IMR-90 (cell line): Measurements from ENCODE around the gene USB1. TPM values are rescaled to one million over a fixed set of nuclear protein-coding genes. Genes with fewer than 3 reads are reported as not detected.

Experiments used
- ATAC-seq: fragments of 200-7000 bp; cut with Tn5 transposase; 2 replicates; pipeline ENCODE4 v1.9.1; 2020; ENCODE audit warnings: low read depth, mild to moderate bottlenecking, moderate library complexity
- BruUV-seq: library from RNA; stranded (reverse); fragments of 400-500 nt; replicated peaks from 2 replicates; lab custom pipeline; 2021; lab: Mats Ljungman, UMichigan
- CTCF ChIA-PET: fragments of 300-600 bp; formaldehyde crosslinking; extraction: SDS; loops from one replicate; lab custom pipeline; 2021; ENCODE audit warnings: antibody characterized with exemption; lab: Yijun Ruan, JAX
- POLR2A ChIA-PET: fragments of 300-600 bp; sonication (Branson Sonifier 250); formaldehyde crosslinking; loops from one replicate; lab custom pipeline; 2022; ENCODE audit warnings: antibody characterized with exemption; ENCODE audit not compliant: unreplicated experiment; lab: Charles Lee
- DNase-seq: peaks from one replicate; pipeline ENCODE4 v3.0.0; 2013
- H2AFZ ChIP-seq: replicated peaks from 2 replicates; pipeline ENCODE3; 2013; ENCODE audit warnings: low read length, mild to moderate bottlenecking; ENCODE audit not compliant: poor library complexity
- H2AK5ac ChIP-seq: 2 replicates; pipeline ENCODE4 v1.6.1; 2013; ENCODE audit warnings: low read depth, low read length, inconsistent platforms
- H2AK9ac ChIP-seq: replicated peaks from 2 replicates; pipeline ENCODE3; 2013; ENCODE audit warnings: mild to moderate bottlenecking, low read depth, low read length, moderate library complexity; ENCODE audit not compliant: poor library complexity
- H2BK120ac ChIP-seq: 2 replicates; pipeline ENCODE4 v1.6.1; 2013; ENCODE audit warnings: low read depth, low read length, inconsistent platforms
- H2BK15ac ChIP-seq: 3 replicates; pipeline ENCODE4 v1.6.1; 2013; ENCODE audit warnings: low read depth, low read length, inconsistent platforms
- H2BK20ac ChIP-seq: 2 replicates; pipeline ENCODE4 v1.6.1; 2013; ENCODE audit warnings: low read depth, mild to moderate bottlenecking, inconsistent platforms, low read length, moderate library complexity
- H2BK5ac ChIP-seq: 2 replicates; pipeline ENCODE4 v1.6.1; 2013; ENCODE audit warnings: mild to moderate bottlenecking, low read depth, low read length, inconsistent platforms; ENCODE audit not compliant: poor library complexity, severe bottlenecking
- H3K14ac ChIP-seq: replicated peaks from 2 replicates; pipeline ENCODE4 v1.6.1; 2013; ENCODE audit warnings: low read depth, low read length, inconsistent platforms
- H3K18ac ChIP-seq: 2 replicates; pipeline ENCODE4 v1.6.1; 2013; ENCODE audit warnings: low read depth, low read length, control low read depth
- H3K23ac ChIP-seq: 2 replicates; pipeline ENCODE4 v1.6.1; 2013; ENCODE audit warnings: low read depth, low read length, inconsistent platforms
- H3K27ac ChIP-seq: 2 replicates; pipeline ENCODE4 v1.5.1; 2013; ENCODE audit warnings: mild to moderate bottlenecking, control low read depth, low read length; ENCODE audit not compliant: insufficient read depth
- H3K27me3 ChIP-seq: 2 replicates; pipeline ENCODE4 v1.6.1; 2013; ENCODE audit warnings: low read length; ENCODE audit not compliant: control insufficient read depth, insufficient read depth
- H3K36me3 ChIP-seq: 2 replicates; pipeline ENCODE4 v1.6.1; 2013; ENCODE audit warnings: low read length, mixed read lengths; ENCODE audit not compliant: control insufficient read depth, insufficient read depth
- H3K4ac ChIP-seq: 2 replicates; pipeline ENCODE4 v1.6.1; 2013; ENCODE audit warnings: low read depth, low read length, inconsistent platforms
- H3K4me1 ChIP-seq: 2 replicates; pipeline ENCODE4 v1.6.1; 2013; ENCODE audit warnings: low read length, mixed read lengths; ENCODE audit not compliant: control insufficient read depth, insufficient read depth
- H3K4me2 ChIP-seq: 2 replicates; pipeline ENCODE4 v1.6.1; 2013; ENCODE audit warnings: low read depth, mild to moderate bottlenecking, control low read depth, low read length, moderate library complexity
- H3K4me3 ChIP-seq: 2 replicates; pipeline ENCODE4 v1.5.1; 2013; ENCODE audit warnings: low read depth, mild to moderate bottlenecking, control low read depth, low read length, moderate library complexity; ENCODE audit not compliant: insufficient read depth
- H3K56ac ChIP-seq: 2 replicates; pipeline ENCODE4 v1.6.1; 2013; ENCODE audit warnings: low read length, inconsistent platforms; ENCODE audit not compliant: insufficient read depth; ENCODE audit errors: extremely low read depth
- H3K79me1 ChIP-seq, 2 experiments: 2 replicates each; pipeline ENCODE4 v1.6.1; 2013; ENCODE audit warnings: low read length in 2 of 2, inconsistent platforms in 1 of 2, low read depth in 1 of 2
- H3K9ac ChIP-seq: 2 replicates; pipeline ENCODE4 v1.6.1; 2013; ENCODE audit warnings: low read depth, low read length, control low read depth
- H3K9me1 ChIP-seq: 2 replicates; pipeline ENCODE4 v1.6.1; 2013; ENCODE audit warnings: low read length, inconsistent platforms; ENCODE audit not compliant: insufficient read depth
- H3K9me3 ChIP-seq: 2 replicates; pipeline ENCODE4 v1.6.1; 2013; ENCODE audit warnings: low read length; ENCODE audit not compliant: control insufficient read depth, insufficient read depth
- H4K20me1 ChIP-seq: 2 replicates; pipeline ENCODE4 v1.6.1; 2013; ENCODE audit warnings: low read length, inconsistent platforms; ENCODE audit not compliant: insufficient read depth
- H4K5ac ChIP-seq: 2 replicates; pipeline ENCODE4 v1.6.1; 2013; ENCODE audit warnings: mild to moderate bottlenecking, low read depth, low read length, control low read depth
- H4K8ac ChIP-seq, 2 experiments: 2 replicates each; pipeline ENCODE4 v1.6.1; 2013; ENCODE audit warnings: low read depth in 2 of 2, low read length in 2 of 2, control low read depth in 1 of 2, inconsistent platforms in 1 of 2
- H4K91ac ChIP-seq: 2 replicates; pipeline ENCODE4 v1.6.1; 2013; ENCODE audit warnings: low read depth, low read length, inconsistent platforms; ENCODE audit not compliant: insufficient read depth
- CEBPB ChIP-seq: IDR thresholded peaks from 2 replicates; pipeline ENCODE4 v1.6.1; 2012; ENCODE audit warnings: low read depth, low read length, improper control_type of control experiment
- CTCF ChIP-seq: conservative IDR thresholded peaks from 2 replicates; pipeline ENCODE4 v1.5.1; 2012; ENCODE audit warnings: mild to moderate bottlenecking, low read depth, low read length, improper control_type of control experiment
- SMC3 ChIP-seq: fragments of 150-350 bp; IDR thresholded peaks from 2 replicates; pipeline ENCODE4 v1.6.1; 2016; ENCODE audit warnings: low read depth, mild to moderate bottlenecking, antibody characterized with exemption, low read length, moderate library complexity
- WGBS, 2 experiments: methylation state at CpG; one replicate each; pipeline versions ENCODE4 v1.1.5 to v1.1.7; 2013; ENCODE audit warnings: missing lambda C conversion rate in 2 of 2; ENCODE audit not compliant: insufficient read length in 1 of 2; ENCODE audit errors: extremely low coverage in 2 of 2; 5-methylcytosine and 5-hydroxymethylcytosine counted together
- dilution Hi-C: fragments of 300-500 bp; cut with HindIII; formaldehyde crosslinking; loops from one replicate; pipeline ENCODE4 v1.14.3; 2018; ENCODE audit warnings: low sequenced_read_pairs; ENCODE audit not compliant: unreplicated experiment
- in situ Hi-C: fragments of 300-500 bp; cut with MboI; formaldehyde crosslinking; loops from 3 replicates; pipeline ENCODE4 v1.14.3; 2019; ENCODE audit warnings: low sequenced_read_pairs, inconsistent platforms, mixed read lengths
- intact Hi-C: fragments of 100-400 bp; cut with micrococcal nuclease; formaldehyde crosslinking; loops from 2 replicates; pipeline ENCODE4 v1.10.0; 2022
- polyA plus RNA-seq, 3 experiments: library from polyadenylated mRNA; depleted of rRNA; stranded (reverse); fragments of >200 nt; gene quantifications; 2 replicates each; pipeline ENCODE4 v1.2.3, GENCODE V29; 2012; ENCODE audit warnings: low replicate concordance in 1 of 3
- total RNA-seq: library from RNA; depleted of rRNA; stranded (reverse); fragments of >200 nt; gene quantifications from 2 replicates; pipeline ENCODE4 v1.2.3, GENCODE V29; 2012

The USB1 gene
- total and polyA plus RNA-seq, 2 of the 4 experiments (the other 2 are of a cell fraction), result 45.9 to 94.9 TPM

DNA sequence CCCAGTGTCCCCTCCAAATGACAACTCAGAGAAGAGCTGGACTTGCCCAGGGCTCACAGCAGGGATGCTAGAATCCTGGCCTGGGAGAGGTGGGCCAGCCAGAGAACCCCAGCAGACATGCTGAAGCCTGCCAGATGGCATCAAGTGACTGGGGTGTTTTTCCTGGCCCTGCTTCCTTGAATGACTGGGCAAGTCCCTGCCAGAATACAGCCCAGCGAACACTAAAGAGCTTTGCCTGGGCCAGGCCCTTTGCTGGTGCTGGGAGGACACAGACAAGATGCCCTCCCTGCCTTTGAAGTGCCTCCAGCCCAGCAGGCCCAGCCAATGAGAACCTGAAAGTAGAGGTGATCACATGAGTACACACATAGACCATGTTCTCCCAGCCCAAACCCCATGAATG is 12.3 kb upstream of the USB1 start:
- H3K9me3 ChIP-seq, result no peaks in the 10 kb centered on the region
- POLR2A ChIA-PET, result no interaction called here
- H3K4me2 ChIP-seq, result no peak overlapping the region
- peaks cover 9% of the 10 kb centered on the region; the same call in 1 of the 2 replicates for H4K20me1 ChIP-seq
- no peak for DNase-seq
- no peak overlapping the region for H2BK15ac ChIP-seq
- peaks cover 2% of the 10 kb centered on the region; the same call in 1 of the 2 replicates for H3K4me1 ChIP-seq
- no peak overlapping the region for H2AFZ ChIP-seq
- no peak overlapping the region for H4K5ac ChIP-seq
- no TSS peak for BruUV-seq
- H2AK9ac ChIP-seq, result no peak overlapping the region
- no peak overlapping the region for H2BK120ac ChIP-seq
- H2AK5ac ChIP-seq, result no peak overlapping the region
- dilution Hi-C loops (no loop called here), in situ Hi-C loops (no loop called here), intact Hi-C loops (no loop called here)
- H3K14ac ChIP-seq, result no peak overlapping the region
- H3K23ac ChIP-seq, result no peak overlapping the region
- H3K9me1 ChIP-seq, result no peaks in the 10 kb centered on the region
- CTCF ChIA-PET, result no interaction called here
- no CpG with 5 or more reads among the region's 1 CpG for WGBS, 2 experiments
- H3K36me3 ChIP-seq, result no peaks in the 10 kb centered on the region
- no peak overlapping the region for H3K9ac ChIP-seq
- TF ChIP-seq SMC3 (no peak), CEBPB (no peak), CTCF (no peak)
- no peak overlapping the region for H2BK20ac ChIP-seq
- no peak overlapping the region for H3K4ac ChIP-seq
- H4K8ac ChIP-seq, result no peak overlapping the region
- H3K27me3 ChIP-seq, result peaks cover 34% of the 10 kb centered on the region
- no peak overlapping the region for H4K91ac ChIP-seq
- no peak overlapping the region for H3K4me3 ChIP-seq
- H3K27ac ChIP-seq, result no peak overlapping the region
- peaks cover under 1 to 3% of the 10 kb centered on the region in 2 experiments; a peak in 1 of 4 replicates for H3K79me1 ChIP-seq
- ATAC-seq, result no peak
- no peak overlapping the region for H3K18ac ChIP-seq
- H2BK5ac ChIP-seq, result no peak overlapping the region
- H3K56ac ChIP-seq, result no peak overlapping the region
